ENCODE measurements around the gene IFIT1.
"Not testable (repeated sequence)": the region's sequence is repeated elsewhere in the genome, so short reads cannot be mapped to it uniquely, and the experiment has no call there.

Gene IFIT1

GRCh38 chr10:89347701-89348457, 44.5 kb upstream of the IFIT1 start:
- no peak for TF ChIP-seq CTCF (IDR thresholded peaks at IDR 0.05; ENCODE audit: insufficient read depth, low read length, missing control alignments)
- CTCF ChIA-PET = interaction anchor here (1.5 to 1.6 kb wide), 2 partner anchors 22 to 217 kb away, joined by 4 to 7 read pairs; no protein-coding TSS in a partner anchor
- no peak for DNase-seq (ENCODE audit: low read depth, low spot score)
- H3K4me3 ChIP-seq (ENCODE audit: low read depth, low read length) = no peak overlapping the region
- POLR2A ChIA-PET = no interaction called here

GRCh38 chr10:89348481-89348880, 43.9 kb upstream of the IFIT1 start:
- POLR2A ChIA-PET = no interaction called here
- no peak overlapping the region for H3K4me3 ChIP-seq (ENCODE audit: low read depth, low read length)
- TF ChIP-seq CTCF (IDR thresholded peaks at IDR 0.05; ENCODE audit: insufficient read depth, low read length, missing control alignments) = no peak
- CTCF ChIA-PET = interaction anchor here (0.6 to 0.9 kb wide), 2 partner anchors 13 to 21 kb away, joined by 3 read pairs; no protein-coding TSS in a partner anchor
- DNase-seq (ENCODE audit: low read depth, low spot score) = no peak

- CTCF ChIA-PET = interaction anchor here (0.6 to 0.9 kb wide), 2 partner anchors 13 to 20 kb away, joined by 3 read pairs; no protein-coding TSS in a partner anchor
- no peak overlapping the region for H3K4me3 ChIP-seq (ENCODE audit: low read depth, low read length)
- DNase-seq (ENCODE audit: low read depth, low spot score) = no peak
- TF ChIP-seq CTCF (IDR thresholded peaks at IDR 0.05; ENCODE audit: insufficient read depth, low read length, missing control alignments) = no peak
- POLR2A ChIA-PET = no interaction called here
Measured at GRCh38 chr10:89348975-89349374, 43.4 kb upstream of the IFIT1 start.

GRCh38 chr10:89350631-89351315, 41.6 kb upstream of the IFIT1 start:
- not testable (repeated sequence) for H3K4me3 ChIP-seq (ENCODE audit: low read depth, low read length); DNase-seq (ENCODE audit: low read depth, low spot score)
- POLR2A ChIA-PET = interaction anchor here (2.1 kb wide), 1 partner anchor 19 kb away, joined by 9 read pairs; no protein-coding TSS in a partner anchor
- CTCF ChIA-PET = interaction anchor here (1.1 to 3.1 kb wide), 2 partner anchors 7 to 18 kb away, joined by 4 to 24 read pairs; no protein-coding TSS in a partner anchor

GRCh38 chr10:89351412-89351779, 41.0 kb upstream of the IFIT1 start:
- TF ChIP-seq CTCF (IDR thresholded peaks at IDR 0.05; ENCODE audit: insufficient read depth, low read length, missing control alignments) = no peak
- peak overlapping the region; percentile 6; the same call in 1 of the 2 replicates for H3K4me3 ChIP-seq (ENCODE audit: low read depth, low read length)
- POLR2A ChIA-PET = interaction anchor here (0.8 to 2.1 kb wide), 4 partner anchors 8 to 89 kb away, joined by 3 to 9 read pairs (median 4); no protein-coding TSS in a partner anchor

GRCh38 chr10:89351780-89352597, 40.4 kb upstream of the IFIT1 start:
- ChIA-PET CTCF (interaction anchor here (0.7 to 3.1 kb wide), 5 partner anchors 9 to 20 kb away, joined by 3 to 24 read pairs (median 3); no protein-coding TSS in a partner anchor), POLR2A (interaction anchor here (0.8 to 2.1 kb wide), 6 partner anchors 8 to 90 kb away, joined by 3 to 9 read pairs (median 4); partner anchors contain the start of gene IFIT2)
- TF ChIP-seq CTCF (IDR thresholded peaks at IDR 0.05; ENCODE audit: insufficient read depth, low read length, missing control alignments) = no peak
- H3K4me3 ChIP-seq (ENCODE audit: low read depth, low read length) = peak overlapping the region; percentile 42
- DNase-seq (ENCODE audit: low read depth, low spot score) = peak; percentile 94

More at GRCh38 chr10:89351412-89351779, 41.0 kb upstream of the IFIT1 start:
- DNase-seq (ENCODE audit: low read depth, low spot score) = no peak
- CTCF ChIA-PET = interaction anchor here (1.1 to 3.1 kb wide), 2 partner anchors 8 to 17 kb away, joined by 4 to 24 read pairs; no protein-coding TSS in a partner anchor
